ENCODE measurements around the gene CISH. TPM values are rescaled to one million over a fixed set of nuclear protein-coding genes. Genes with fewer than 3 reads are reported as not detected.

CISH gene
- total and polyA plus RNA-seq, 9 of the 15 experiments (the other 6 are each of a cell fraction or from before 2014, with no cell fraction given) = 1.7 to 47.7 (median 18.3) TPM

DNA sequence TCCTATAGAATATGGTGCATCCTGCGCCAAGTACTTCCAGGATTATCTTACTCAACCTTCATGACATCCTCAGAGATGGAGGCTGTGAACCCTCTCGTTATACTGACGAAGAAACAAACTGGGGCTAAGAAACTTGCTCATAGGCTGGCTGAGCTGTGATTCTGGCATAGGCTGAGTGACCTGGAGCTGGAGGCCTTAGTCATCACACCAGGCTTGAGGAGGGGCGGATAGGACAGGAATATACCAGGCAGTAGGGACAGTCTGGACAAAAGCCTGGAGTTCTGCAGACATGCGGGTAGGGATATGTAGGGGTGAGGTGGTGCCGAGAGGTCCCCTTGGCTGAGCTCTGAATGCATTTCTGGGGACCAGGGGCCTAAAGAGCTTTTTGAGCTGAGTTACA is 24.2 kb downstream of the CISH start (continued):
- TF ChIP-seq, protein P1, sequence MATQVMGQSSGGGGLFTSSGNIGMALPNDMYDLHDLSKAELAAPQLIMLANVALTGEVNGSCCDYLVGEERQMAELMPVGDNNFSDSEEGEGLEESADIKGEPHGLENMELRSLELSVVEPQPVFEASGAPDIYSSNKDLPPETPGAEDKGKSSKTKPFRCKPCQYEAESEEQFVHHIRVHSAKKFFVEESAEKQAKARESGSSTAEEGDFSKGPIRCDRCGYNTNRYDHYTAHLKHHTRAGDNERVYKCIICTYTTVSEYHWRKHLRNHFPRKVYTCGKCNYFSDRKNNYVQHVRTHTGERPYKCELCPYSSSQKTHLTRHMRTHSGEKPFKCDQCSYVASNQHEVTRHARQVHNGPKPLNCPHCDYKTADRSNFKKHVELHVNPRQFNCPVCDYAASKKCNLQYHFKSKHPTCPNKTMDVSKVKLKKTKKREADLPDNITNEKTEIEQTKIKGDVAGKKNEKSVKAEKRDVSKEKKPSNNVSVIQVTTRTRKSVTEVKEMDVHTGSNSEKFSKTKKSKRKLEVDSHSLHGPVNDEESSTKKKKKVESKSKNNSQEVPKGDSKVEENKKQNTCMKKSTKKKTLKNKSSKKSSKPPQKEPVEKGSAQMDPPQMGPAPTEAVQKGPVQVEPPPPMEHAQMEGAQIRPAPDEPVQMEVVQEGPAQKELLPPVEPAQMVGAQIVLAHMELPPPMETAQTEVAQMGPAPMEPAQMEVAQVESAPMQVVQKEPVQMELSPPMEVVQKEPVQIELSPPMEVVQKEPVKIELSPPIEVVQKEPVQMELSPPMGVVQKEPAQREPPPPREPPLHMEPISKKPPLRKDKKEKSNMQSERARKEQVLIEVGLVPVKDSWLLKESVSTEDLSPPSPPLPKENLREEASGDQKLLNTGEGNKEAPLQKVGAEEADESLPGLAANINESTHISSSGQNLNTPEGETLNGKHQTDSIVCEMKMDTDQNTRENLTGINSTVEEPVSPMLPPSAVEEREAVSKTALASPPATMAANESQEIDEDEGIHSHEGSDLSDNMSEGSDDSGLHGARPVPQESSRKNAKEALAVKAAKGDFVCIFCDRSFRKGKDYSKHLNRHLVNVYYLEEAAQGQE (IDR thresholded peaks at IDR 0.05; ENCODE audit: borderline replicate concordance) = peak; percentile 19; the same call in 1 of the 2 replicates
- TF ChIP-seq, protein P1 (CRISPR knock-in tag; IDR thresholded peaks at IDR 0.05; ENCODE audit: low read depth) = no peak
- TF ChIP-seq, protein P2, sequence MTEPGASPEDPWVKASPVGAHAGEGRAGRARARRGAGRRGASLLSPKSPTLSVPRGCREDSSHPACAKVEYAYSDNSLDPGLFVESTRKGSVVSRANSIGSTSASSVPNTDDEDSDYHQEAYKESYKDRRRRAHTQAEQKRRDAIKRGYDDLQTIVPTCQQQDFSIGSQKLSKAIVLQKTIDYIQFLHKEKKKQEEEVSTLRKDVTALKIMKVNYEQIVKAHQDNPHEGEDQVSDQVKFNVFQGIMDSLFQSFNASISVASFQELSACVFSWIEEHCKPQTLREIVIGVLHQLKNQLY (CRISPR knock-in tag; conservative IDR thresholded peaks at IDR 0.05) = no peak
- TF ChIP-seq, protein P3, sequence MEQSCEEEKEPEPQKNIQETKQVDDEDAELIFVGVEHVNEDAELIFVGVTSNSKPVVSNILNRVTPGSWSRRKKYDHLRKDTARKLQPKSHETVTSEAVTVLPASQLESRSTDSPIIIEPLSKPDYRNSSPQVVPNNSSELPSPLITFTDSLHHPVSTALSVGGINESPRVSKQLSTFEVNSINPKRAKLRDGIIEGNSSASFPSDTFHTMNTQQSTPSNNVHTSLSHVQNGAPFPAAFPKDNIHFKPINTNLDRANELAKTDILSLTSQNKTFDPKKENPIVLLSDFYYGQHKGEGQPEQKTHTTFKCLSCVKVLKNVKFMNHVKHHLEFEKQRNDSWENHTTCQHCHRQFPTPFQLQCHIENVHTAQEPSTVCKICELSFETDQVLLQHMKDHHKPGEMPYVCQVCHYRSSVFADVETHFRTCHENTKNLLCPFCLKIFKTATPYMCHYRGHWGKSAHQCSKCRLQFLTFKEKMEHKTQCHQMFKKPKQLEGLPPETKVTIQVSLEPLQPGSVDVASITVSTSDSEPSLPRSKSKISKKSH (CRISPR knock-in tag; IDR thresholded peaks at IDR 0.05) = no peak
- no peak for TF ChIP-seq COPS2 (conservative IDR thresholded peaks at IDR 0.05)
- TF ChIP-seq CBFA2T3 (IDR thresholded peaks at IDR 0.05) = no peak
- TF ChIP-seq, protein P4, sequence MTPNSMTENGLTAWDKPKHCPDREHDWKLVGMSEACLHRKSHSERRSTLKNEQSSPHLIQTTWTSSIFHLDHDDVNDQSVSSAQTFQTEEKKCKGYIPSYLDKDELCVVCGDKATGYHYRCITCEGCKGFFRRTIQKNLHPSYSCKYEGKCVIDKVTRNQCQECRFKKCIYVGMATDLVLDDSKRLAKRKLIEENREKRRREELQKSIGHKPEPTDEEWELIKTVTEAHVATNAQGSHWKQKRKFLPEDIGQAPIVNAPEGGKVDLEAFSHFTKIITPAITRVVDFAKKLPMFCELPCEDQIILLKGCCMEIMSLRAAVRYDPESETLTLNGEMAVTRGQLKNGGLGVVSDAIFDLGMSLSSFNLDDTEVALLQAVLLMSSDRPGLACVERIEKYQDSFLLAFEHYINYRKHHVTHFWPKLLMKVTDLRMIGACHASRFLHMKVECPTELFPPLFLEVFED (CRISPR knock-in tag; conservative IDR thresholded peaks at IDR 0.05) = no peak
- TF ChIP-seq MBD2 (IDR thresholded peaks at IDR 0.05; ENCODE audit: borderline replicate concordance, low read depth) = no peak

Measured in K562 (cell line).